Activated CD4-positive, alpha-beta T cell treated with anti-CD3 and anti-CD28 coated beads for 24 hours (primary cell): Measurements from ENCODE around the gene ATP23.

Experiments used
- DNase-seq, 2 donors: peaks; one replicate each; pipeline ENCODE4 v3.0.0-alpha.2; 2020; ENCODE audit warnings: low read depth in 2 of 2

ATP23 gene, protein sequence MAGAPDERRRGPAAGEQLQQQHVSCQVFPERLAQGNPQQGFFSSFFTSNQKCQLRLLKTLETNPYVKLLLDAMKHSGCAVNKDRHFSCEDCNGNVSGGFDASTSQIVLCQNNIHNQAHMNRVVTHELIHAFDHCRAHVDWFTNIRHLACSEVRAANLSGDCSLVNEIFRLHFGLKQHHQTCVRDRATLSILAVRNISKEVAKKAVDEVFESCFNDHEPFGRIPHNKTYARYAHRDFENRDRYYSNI

DNA sequence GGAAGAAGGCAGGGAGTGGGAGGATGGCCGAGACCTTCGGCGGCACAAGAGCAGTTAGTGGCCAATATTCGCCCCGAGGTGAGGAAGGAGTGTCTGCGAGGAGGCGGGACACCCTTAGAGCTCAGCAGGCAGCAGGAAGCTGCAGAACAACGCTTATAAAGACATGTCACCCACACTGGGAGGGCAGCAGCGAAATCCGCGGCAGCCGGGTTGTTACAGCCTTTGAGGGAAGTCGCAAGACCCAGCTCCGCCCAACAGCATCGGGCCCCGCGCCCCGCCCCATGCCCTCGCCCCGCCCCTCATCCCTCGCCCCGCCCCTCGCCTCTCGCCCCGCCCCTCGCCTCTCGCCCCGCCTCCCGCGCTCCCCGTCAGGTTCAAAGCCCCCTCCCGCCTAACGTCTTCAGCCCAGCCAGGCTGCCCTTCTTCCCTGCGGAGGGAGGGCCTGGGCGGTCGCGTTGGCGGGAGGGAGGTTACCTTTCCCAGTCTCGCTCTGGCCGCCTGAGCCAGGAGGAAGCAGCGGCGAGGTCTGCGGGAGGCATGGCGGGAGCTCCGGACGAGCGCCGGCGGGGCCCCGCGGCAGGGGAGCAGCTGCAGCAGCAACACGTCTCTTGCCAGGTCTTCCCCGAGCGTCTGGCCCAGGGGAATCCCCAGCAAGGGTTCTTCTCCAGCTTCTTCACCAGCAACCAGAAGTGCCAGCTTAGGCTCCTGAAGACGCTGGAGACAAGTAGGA is at the start of gene ATP23:
TSS of gene ATP23 (plus strand) at position 403 of the 730 bp plus-strand sequence. CDS start at position 538, 135 bp downstream.
- DNase-seq, result peak; percentile 65 to 73

DNA sequence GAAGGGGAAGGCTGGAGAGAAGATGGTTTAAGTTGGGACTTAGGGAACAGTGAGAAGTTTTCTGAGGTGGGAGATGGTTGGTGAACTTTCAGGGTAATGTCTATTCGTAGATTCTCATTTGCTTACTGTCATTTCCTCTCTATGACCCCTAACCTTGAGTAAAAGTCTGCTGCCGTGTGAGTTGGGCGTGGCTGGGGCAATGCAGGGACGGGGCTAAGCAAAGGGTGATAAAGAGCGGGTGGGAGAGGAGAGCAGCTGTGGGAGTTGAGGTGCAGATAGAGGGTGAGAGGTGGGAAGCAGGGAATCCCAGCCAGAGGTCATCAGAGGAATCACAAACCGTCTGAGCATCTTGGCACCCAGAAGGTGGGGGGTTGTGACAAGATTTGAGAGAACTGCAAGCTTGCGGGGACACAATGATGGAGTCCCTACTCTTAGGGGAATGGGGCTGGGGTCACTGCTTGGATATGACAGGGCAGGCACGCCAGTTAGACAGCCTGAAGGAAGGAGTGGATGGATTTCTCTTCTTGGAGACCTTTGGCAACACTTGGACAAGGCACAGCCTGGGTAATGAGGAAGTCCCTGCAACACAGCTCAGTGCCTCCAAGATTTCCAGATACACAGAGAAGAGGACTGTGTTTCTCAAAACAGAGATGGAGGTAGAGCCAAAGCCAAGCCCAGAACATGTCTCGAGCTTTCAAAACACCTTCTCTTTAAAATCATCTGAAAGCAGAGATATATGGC is 49.0 kb upstream of the ATP23 start:
- no peak for DNase-seq

DNA sequence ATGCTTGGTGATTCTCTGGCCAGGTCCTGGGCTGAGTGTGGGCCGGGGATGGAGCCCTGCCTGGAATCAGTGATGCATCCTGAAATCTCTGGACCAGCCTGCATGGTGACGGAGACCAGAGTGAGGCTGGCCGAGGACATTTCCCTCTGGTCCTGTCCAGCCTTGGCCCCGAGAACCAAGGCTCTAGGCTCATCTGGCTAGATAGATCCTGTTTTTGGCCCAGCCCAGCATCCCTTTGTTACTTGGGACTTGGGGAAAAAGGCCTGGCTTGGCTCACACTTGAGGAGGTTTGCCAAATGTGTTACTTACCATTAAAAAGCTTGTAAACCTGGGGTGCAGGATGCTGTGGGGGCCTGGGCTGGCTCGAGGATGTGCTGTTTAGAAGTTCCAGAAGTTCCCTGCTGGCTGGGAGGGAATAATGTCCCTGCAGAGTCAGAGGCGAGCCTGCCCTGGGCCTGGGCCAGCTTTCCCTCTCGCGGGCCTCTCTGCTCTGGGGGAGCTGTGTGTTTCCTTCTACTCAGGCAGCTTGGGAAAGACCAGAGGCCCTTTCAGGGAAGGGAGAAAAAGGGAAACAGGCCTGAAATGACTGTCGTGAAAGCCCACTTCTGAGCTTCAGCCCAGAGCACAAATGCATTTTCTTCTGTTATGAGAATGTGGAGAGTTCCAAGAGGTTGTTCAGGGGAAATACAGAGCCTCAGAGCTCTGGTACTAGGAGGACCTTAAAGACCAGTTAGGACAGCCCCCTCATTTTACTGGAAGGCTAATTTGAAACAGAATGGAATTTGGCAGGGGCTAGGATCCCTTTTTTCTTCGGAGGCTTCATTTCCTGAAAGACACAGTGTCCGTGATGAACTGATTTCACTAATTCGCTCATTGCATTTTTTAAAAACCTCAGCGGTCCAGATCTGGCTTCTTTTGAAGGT is 47.7 kb upstream of the ATP23 start:
- DNase-seq, result no peak

DNA sequence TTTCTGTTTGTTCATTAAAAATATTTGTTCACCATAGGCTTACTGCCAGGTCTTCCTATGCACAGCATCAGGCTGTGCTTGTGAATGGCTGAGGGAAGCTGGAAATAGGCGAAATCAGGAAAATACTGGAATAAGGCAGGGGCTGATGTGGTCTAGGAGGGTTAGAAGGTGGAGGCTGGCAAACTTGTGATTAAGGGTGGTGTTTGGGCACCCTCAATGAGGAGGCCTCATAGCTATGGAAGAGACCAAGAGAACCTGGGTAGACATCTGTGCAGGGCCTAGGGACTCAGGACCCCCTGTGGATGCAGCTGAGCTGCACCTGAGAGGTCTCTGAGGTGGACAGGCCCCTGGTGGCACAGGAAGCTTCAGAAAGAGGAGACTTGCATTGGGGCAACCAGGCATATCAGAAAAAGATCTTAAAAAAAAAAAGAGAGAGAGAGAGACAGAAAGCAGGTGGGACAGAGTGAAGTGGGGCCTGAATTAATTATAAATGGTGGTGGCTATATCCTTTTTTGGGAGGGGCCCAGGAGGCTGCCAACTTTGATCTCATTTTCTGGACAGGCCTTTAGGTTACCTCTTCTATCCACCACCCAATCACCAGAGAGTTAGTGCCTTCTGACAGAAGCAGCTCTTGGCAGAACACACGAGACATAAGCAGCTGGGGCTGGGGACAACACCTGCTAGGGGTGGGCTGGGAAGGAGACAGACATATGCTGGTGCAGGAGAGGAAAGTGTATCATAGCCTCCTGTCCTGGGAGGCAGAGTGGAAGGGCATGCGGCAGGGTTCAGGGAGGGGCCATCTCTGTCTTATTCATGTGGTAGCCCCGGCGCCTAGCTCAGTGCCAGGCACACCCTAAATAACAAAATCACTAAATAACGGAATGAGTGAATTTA is 46.7 kb upstream of the ATP23 start:
- no peak for DNase-seq

DNA sequence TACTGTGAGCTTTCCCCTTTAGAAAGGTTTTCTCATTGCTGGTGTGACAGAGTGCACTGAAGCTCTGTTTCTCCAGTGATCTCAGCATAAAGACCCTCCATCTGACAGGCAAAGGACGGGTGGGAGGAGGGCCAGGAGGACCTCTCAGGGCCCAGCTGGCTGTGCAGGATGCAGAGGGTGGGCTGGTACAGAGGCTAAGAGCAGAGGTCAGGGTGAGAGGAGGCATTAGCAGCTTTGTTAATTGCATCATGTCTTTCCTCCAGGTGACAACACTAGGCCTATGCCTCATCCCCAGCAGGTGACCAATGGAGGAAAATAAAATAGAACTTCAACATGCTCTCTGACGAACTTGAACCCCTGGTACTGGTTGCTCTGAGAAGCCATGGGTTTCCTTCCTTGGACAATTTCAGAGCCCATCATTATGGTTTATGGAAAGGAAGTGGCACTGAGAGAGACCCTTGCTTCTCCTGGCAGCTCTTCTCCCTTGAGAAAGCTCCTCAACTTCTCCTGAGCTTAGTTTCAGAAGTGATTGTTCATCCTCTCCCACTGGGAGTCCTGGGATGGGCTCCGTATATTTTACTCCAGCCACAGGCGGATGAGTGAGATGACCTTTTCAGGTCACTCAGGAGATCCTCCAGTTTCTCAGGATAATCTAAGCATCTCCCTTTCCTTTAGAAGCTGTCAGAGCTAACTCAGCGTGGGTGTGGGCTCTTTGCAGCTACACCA is 45.8 kb upstream of the ATP23 start:
- DNase-seq, result no peak

DNA sequence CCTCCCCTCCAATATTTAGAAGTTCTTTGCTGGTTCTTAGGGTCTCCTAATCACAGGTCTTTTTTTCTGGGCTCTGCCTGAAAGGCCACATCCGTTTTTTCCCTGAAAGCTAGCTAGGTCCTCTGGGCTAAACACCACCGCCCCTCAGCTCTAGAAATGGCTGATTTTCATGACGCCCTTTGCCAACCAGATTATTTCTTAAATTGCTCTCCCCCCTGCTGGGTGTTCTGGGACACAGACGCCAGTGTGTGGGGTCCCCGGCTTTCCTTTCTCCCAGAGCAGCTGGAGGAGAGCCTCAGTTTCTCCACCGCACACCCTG is 45.3 kb upstream of the ATP23 start:
- no peak for DNase-seq

DNA sequence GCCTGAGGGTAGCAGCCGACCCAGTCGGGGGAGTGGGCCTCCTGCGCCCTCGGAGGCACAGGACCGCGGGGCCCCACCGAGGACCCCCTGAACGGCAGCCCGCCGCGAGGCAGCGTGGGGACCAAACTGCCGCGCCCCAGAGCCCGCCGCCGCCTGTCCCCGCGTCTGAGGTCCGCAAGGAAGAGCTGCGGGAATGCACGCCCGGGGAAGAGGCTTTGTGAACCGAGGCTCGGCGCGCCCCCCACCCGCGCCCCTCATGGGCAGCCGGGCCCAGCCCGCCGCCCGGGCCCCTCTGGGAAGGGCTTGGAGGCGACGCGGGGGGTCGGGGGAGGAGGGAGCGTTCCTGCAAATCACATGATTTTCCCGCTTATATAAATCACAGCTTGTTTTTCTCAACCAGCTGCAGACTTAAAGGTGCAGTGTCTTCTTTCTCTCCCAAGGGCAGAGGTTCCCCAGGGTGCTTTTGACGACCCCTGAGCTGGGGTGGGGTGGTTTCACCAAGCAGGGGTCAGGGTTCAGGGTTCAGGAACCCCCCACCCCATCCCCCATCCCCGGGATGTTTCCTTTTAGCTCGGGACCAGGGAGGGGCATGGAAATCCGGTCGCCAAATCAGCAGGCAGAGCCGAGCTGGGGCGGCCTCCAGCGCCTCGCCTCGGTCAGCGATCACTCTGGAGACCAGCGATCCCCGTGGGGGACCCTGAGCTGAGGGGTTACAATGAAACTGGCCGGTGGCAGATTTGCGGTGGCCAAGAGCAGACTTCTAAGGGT is 44.7 kb upstream of the ATP23 start:
- DNase-seq, result no peak

DNA sequence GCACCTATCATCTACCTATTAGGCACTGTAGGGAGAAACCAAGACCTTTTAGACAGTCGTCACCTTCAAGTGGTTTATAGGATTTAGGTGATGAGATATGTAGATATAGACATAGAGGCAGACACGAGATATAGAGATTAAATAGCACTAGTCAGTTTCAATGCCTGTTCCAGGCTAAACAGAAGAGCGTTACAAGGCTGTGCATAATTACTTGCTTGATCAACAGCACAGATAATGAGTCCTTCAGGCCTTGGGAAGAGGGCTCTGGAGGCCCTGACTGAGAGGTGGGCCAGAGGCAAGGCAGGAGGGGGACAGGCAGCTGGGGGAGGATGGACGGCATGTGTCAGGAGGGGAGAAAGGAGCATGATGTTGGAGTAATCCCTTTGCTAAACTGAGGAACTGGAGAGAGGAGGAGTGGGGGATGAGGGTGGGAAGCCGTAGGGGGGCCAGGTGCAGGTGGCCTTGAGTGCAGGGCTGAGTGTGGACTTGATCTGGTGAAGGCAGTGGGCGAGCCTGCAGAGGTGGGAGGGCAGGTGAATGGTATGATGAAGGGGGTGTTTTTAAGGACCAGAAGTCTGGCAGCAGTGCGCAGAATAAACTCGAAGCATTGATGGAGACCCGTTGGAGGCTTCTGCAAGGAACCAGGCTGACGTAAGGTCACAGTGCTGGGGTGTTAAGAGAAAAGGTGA is 43.9 kb upstream of the ATP23 start:
- no peak for DNase-seq

DNA sequence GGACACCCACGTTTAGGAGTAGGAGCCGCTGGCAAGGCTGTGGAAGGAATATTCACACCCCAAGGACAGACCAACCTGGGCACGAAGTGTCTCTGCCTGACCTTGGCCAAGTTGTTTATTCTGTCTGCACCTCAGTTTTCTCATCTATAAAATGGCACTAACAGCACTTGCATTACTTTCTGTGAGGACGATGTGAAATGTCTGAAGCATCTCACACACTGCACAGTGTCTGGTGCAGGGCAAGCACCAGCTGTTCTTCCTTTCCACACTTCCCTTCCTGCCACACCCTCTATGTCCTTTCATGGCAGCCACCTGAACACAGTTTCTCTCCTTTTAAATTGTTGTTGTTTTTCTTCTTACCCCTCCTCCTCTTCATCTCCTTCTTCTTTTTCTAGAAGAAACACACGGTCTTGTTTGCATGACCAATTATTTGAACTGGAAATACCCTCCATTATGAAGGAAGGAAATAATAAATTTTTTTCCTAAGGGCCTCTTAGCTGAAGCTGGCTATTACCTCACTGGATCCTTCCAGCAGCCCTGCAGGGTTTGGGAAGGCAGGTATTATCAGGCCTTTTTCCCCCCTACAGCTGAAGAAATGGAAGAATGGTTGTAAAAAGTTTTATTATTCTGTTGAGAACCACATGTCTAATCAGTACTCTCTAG is 42.9 kb upstream of the ATP23 start:
- no peak for DNase-seq

DNA sequence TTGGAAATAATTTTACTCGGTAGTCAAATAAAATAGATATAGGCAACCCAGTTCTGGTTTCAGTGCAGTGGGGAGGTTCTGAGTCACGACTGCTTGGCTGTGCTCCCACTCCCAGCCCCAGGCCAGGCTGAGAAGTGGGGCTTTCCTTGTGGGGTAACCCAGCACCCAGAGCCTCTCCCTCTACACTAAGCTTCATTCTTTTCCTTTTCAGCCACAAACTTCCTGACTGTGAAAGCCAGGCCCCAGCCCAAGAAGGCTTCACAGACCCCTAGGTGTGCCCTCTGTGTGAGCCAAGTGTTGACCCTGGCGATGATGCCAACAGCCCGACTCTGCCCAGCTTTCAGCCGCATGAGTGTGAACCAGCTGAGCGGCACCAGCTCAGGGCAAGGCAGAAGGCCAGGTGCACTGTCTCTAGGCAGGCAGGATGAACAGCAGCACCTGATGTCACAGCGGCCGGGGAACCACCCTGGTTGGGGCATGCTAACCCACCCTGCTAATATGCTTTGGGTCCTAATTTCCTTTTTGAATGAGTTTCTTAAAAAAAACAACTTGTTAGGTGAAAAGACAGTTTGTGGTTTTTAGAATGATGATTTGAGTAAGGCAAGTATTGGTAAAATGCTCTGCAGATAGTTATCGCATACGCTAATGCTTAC is 42.2 kb upstream of the ATP23 start:
- DNase-seq, result peak; percentile 62 to 72

DNA sequence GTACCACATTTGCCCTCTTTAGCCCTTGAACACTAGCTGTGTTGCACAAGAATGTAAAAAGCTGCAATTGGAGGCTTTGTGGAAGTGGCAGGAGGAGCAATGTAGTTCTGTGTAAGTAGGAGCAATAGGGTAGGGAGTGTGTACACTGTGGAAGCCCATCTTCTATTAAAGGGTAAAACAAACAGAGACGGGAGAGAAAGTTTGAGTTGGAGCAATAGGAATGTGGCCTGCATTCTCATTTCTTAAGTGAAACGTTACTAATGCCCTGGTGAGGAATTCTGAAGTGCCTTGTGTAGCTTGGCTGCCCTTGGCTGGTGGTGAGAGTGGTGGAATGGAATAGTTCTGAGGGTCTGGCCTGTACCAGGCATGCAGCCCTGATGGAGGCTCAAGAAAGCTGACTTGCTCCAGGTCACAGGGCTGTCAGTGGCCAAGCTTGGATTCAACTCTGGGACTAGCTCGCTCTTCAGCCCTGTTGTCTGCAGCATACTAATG is 38.8 kb upstream of the ATP23 start:
- DNase-seq, result no peak

DNA sequence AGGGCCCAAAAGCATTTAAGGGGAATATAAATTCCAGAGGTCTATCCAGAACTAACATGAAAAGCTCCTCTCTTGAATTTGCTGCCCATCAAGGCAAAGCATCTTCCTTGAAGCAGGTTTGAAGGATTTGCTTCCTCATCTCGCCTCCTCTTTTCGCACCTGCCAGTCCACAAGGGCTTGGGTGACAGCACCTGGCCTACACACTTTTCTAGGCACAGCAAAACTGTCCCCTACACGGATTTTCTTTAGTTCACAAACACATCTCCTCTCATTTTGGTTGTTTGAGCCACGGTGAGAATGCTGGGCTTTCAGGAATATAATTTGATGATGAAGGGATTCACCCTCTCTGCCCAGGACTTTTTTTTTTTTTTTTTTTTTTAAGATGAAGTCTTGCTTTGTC is 36.9 kb upstream of the ATP23 start:
- no peak for DNase-seq

DNA sequence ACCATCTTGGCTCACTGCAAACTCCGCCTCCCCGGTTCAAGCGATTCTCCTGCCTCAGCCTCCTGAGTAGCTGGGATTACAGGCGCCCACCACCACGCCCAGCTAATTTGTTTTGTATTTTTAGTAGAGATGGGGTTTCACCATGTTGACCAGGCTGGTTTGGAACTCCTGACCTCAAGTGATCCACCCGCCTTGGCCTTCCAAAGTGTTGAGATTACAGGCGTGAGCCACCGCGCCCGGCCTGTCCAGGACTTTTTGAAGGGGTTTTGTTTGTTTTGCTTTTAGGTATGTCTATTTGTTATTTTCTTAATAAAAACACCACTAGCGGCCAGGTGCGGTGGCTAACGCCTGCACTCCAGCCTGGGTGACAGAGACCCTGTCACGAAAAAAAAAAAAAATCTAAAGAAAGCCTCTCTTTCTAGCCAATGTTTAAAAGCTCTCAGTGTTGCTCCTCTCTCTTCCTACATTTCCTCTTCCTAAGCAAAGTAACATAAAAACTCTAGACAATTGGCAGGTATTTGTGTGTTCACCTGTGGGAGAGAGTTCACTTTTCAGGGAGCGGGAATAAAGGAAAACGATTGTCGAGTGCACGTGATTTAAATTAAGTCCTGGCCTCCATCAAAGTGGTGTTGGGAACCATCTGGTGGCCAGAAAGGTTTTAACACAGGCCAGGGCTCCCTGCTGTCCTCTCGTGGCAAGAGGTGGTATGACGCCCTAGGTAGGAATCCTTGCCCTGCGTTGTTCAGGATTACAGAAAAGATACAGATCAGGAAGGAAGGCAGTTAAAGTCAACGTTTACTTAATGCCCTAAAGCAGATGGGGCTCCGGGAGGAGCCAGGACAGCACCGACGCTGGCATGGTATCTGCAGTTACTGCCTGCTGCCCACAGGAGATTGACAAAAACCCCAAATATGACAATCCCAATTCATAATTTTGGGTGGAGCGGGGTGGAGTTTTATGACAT is 36.2 kb upstream of the ATP23 start:
- peak; percentile 81 for DNase-seq

DNA sequence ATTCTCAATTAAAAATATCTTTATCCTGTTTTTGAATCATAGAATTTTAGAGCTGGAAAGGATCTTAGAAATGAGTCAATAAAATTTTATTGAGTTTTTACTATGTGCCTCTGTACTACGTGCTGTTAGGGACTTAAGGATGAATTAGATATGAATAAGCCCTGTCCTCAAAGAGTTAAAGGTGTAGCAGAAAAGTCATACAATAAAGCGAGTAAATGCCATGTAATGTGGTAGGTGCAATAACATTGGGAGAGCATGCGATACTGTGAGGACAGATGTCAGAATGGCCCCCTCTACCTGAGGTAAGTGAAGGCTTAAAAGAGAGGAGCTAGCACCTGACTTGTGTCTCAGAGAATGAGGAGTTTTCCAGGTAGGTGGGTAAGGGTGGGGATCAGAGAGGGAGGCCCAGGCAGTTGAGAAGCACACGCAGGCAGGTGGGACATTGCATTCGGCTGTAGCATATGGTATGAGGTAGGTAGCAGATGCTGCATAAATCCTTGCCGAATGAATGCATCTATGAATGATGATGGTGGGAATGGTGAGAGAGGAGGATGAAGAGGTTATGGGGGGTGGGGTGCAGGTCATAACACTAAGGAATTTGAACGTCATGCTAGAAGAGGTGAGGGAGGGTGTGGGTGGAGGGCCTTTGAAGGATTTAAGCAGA is 35.4 kb upstream of the ATP23 start:
- DNase-seq, result no peak

DNA sequence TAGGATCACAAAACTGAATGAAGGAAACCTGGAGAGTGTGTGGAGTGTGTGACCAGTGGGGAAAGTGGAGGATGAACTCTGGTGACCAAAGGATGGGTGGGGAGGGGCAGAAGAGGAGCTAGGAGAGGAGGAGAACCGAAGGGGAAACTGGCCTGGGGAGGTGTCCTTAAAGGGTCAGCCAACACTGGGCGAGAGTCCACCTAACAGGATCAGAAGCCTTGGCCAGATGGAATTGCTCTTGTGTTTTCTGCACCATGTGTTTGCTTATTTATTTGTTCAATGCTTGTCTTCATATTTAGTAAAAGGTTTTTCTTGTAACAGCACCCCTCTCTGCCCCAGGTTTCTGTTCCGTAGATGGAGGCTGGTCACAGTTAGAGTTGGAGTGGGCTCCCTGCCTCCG is 34.5 kb upstream of the ATP23 start:
- DNase-seq, result no peak

DNA sequence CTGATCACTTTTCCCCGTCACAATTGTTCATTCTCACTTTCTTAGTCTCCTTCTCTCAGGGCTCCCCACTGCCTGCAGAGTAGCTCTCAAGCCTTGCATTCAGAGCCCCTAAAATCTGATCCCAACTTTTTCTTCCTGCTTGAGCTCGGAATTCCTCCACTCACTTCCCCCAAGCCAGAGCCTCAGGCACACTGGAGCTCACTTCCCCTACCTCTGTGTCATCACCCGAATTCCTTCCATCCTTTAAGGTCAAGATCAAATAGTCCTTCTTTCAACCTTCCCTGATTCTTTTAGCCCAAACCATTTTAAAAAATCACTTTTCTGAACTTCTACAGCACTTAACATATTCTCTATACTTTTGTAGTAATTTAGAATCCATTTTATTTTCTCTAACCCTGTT is 34.1 kb upstream of the ATP23 start:
- no peak for DNase-seq
